ENCODE measurements around the gene IL13. TPM values are rescaled to one million over a fixed set of nuclear protein-coding genes. Genes with fewer than 3 reads are reported as not detected.

The IL13 gene
- total and polyA plus RNA-seq, 5 donors from 2014 or later, result 0.84 TPM; not detected in 4

DNA sequence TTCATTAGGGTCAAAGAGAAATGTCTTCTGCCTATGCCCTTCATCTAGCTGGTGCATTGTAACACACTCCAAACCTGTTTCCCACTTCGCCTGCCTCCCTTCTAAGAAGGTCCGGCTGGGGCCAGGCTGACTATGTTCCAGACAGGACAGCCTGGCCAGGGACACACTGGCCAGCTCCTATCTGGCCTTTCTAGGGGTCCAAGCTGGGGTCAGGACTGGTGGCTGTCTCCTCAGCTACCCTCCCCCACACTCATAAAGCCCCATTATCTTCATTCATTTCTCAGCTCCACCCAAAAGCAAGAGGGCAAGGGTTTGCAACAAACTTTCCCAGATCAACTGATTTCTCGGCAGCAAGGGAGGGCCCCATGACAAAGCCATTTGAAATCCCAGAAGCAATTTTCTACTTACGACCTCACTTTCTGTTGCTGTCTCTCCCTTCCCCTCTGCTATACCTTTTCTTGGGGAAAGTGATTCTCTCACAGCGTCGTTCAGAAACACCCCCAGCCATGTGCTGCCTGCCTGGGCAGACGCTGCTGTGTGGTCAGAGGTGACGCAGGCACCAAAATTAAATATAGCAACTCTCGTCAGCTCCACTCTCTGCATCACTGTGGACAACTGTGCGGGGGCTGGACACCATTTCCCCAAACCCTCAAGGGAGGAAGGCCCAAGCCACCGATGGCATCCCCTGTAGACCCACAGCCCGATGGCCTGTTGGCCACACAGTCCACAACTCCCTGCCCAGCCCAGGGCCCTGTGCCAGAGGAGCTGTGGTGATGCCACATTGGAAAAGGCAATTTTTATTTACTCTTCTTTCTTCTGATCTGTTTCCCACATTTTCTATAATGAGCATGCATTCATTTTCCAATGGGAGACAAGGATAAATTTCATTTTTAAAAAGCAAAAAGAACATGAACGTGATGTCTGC is 6.1 kb downstream of the IL13 start:
- Mint-ChIP-seq H3K27me3 (peaks cover 6% of the 10 kb centered on the region), H3K4me3 (no peak overlapping the region), H3K27ac (no peak overlapping the region), H3K36me3 (no peaks in the 10 kb centered on the region), H3K9me3 (no peaks in the 10 kb centered on the region), H3K4me1 (peaks cover 0 to 5% (median 1%) of the 10 kb centered on the region in 4 donors)
- peaks cover 7% of the 10 kb centered on the region for H3K4me1 ChIP-seq (ENCODE audit: control insufficient read depth, insufficient read depth, low read length, poor library complexity, severe bottlenecking)
- no peaks in the 10 kb centered on the region for H3K27me3 ChIP-seq (ENCODE audit: control insufficient read depth, insufficient read depth, low read length)
- no peak for ATAC-seq (ENCODE audit: low read depth in 2 of 2)
- H3K4me3 ChIP-seq (ENCODE audit: low read depth, low read length), result no peak overlapping the region
- DNase-seq, result no peak
- no peak overlapping the region for H3K27ac ChIP-seq (ENCODE audit: insufficient read depth, low read length, poor library complexity, severe bottlenecking)
- H3K9me3 ChIP-seq (ENCODE audit: control insufficient read depth in 2 of 2, low read length in 2 of 2), result no peaks in the 10 kb centered on the region
- H3K36me3 ChIP-seq (ENCODE audit: control insufficient read depth, insufficient read depth, low read length), result no peaks in the 10 kb centered on the region

DNA sequence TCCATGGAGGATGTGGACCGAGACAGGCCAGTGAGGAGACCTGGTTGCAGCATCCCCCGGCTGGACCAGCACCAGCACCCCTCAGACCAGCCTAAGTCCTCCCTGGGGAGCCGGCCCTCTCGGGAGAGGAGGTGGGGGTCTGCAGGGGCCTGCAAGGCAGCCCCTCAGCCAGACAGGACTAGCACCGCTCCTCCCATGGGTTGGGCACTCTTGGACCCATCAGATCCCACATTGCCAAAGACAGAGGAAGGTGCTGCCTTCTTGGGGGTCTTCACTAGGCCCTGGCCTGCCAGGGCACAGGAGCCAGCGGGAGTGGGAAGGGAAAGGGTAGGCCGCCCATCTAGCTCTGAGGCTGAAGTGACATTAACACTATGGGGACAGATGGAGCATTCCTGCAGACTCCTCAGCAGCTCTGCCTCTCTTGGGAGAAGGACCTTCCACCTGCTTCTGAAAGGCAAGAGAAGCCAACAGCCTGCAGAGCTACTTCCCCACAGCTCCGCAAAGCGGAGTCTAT is 6.8 kb downstream of the IL13 start:
- H3K4me3 Mint-ChIP-seq, result no peak overlapping the region
- Histone ChIP-seq H3K4me1 (ENCODE audit: control insufficient read depth, insufficient read depth, low read length, poor library complexity, severe bottlenecking) (peaks cover 7% of the 10 kb centered on the region), H3K4me3 (ENCODE audit: low read depth, low read length) (no peak overlapping the region), H3K27me3 (ENCODE audit: control insufficient read depth, insufficient read depth, low read length) (no peaks in the 10 kb centered on the region), H3K9me3 (ENCODE audit: control insufficient read depth in 2 of 2, low read length in 2 of 2) (no peaks in the 10 kb centered on the region), H3K27ac (ENCODE audit: insufficient read depth, low read length, poor library complexity, severe bottlenecking) (no peak overlapping the region), H3K36me3 (ENCODE audit: control insufficient read depth, insufficient read depth, low read length) (no peaks in the 10 kb centered on the region)
- H3K27ac Mint-ChIP-seq, result no peak overlapping the region
- H3K36me3 Mint-ChIP-seq, result no peaks in the 10 kb centered on the region
- peaks cover 0 to 5% (median 1%) of the 10 kb centered on the region in 4 donors for H3K4me1 Mint-ChIP-seq
- DNase-seq (no peak), ATAC-seq (ENCODE audit: low read depth in 2 of 2) (no peak)
- H3K9me3 Mint-ChIP-seq, result no peaks in the 10 kb centered on the region
- peaks cover 5% of the 10 kb centered on the region for H3K27me3 Mint-ChIP-seq

DNA sequence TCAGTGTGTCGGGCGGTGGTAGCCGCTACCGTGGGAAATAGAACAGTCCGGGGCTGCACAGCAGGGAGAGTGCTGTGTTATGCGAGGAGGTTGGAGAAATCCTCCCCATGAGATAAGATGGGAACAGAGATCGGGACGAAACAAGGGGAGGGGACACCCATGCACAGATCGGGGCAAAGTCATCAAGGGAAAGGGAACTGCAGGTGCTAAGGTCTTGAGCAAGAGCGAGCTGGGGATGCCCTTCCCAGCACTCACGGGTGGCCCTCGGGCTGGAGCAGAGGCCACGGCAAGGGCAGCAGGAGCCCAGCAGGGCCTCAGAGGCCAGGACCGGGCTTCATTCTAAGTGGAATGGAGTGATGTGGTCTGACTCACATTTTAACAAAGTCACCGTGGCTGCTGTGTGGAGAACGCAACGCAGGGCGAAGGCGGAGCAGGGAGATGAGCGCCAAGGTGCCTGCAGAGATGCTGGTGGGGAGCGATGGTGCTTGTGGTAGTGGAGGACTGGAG is 7.7 kb downstream of the IL13 start:
- Mint-ChIP-seq H3K36me3 (no peaks in the 10 kb centered on the region), H3K27me3 (peaks cover 7% of the 10 kb centered on the region), H3K4me3 (no peak overlapping the region), H3K9me3 (no peaks in the 10 kb centered on the region), H3K4me1 (peaks cover 0 to 5% (median 1%) of the 10 kb centered on the region in 4 donors), H3K27ac (no peak overlapping the region)
- Histone ChIP-seq H3K4me1 (ENCODE audit: control insufficient read depth, insufficient read depth, low read length, poor library complexity, severe bottlenecking) (peaks cover 7% of the 10 kb centered on the region), H3K27me3 (ENCODE audit: control insufficient read depth, insufficient read depth, low read length) (no peaks in the 10 kb centered on the region), H3K4me3 (ENCODE audit: low read depth, low read length) (no peak overlapping the region), H3K27ac (ENCODE audit: insufficient read depth, low read length, poor library complexity, severe bottlenecking) (no peak overlapping the region), H3K9me3 (ENCODE audit: control insufficient read depth in 2 of 2, low read length in 2 of 2) (no peaks in the 10 kb centered on the region), H3K36me3 (ENCODE audit: control insufficient read depth, insufficient read depth, low read length) (no peaks in the 10 kb centered on the region)
- no peak for DNase-seq
- no peak for ATAC-seq (ENCODE audit: low read depth in 2 of 2)

GRCh38 chr5:132666310-132667123 is 8.5 kb downstream of the IL13 start:
- DNase-seq (no peak), ATAC-seq (ENCODE audit: low read depth in 2 of 2) (no peak)
- Histone ChIP-seq H3K9me3 (ENCODE audit: control insufficient read depth in 2 of 2, low read length in 2 of 2) (no peaks in the 10 kb centered on the region), H3K27ac (ENCODE audit: insufficient read depth, low read length, poor library complexity, severe bottlenecking) (no peak overlapping the region), H3K4me3 (ENCODE audit: low read depth, low read length) (no peak overlapping the region), H3K4me1 (ENCODE audit: control insufficient read depth, insufficient read depth, low read length, poor library complexity, severe bottlenecking) (peaks cover 7% of the 10 kb centered on the region), H3K27me3 (ENCODE audit: control insufficient read depth, insufficient read depth, low read length) (no peaks in the 10 kb centered on the region), H3K36me3 (ENCODE audit: control insufficient read depth, insufficient read depth, low read length) (no peaks in the 10 kb centered on the region)
- Mint-ChIP-seq H3K36me3 (peaks cover 3% of the 10 kb centered on the region), H3K9me3 (no peaks in the 10 kb centered on the region), H3K4me1 (peaks cover 0 to 5% (median 1%) of the 10 kb centered on the region in 4 donors), H3K4me3 (no peak overlapping the region), H3K27me3 (peaks cover 10% of the 10 kb centered on the region), H3K27ac (no peak overlapping the region)

- Histone ChIP-seq H3K4me3 (ENCODE audit: low read depth, low read length) (no peak overlapping the region), H3K4me1 (ENCODE audit: control insufficient read depth, insufficient read depth, low read length, poor library complexity, severe bottlenecking) (peaks cover 7% of the 10 kb centered on the region), H3K36me3 (ENCODE audit: control insufficient read depth, insufficient read depth, low read length) (no peaks in the 10 kb centered on the region), H3K27me3 (ENCODE audit: control insufficient read depth, insufficient read depth, low read length) (no peaks in the 10 kb centered on the region), H3K27ac (ENCODE audit: insufficient read depth, low read length, poor library complexity, severe bottlenecking) (no peak overlapping the region), H3K9me3 (ENCODE audit: control insufficient read depth in 2 of 2, low read length in 2 of 2) (no peaks in the 10 kb centered on the region)
- no peaks in the 10 kb centered on the region for H3K9me3 Mint-ChIP-seq
- H3K27ac Mint-ChIP-seq, result no peak overlapping the region
- DNase-seq, result no peak
- no peak overlapping the region for H3K4me3 Mint-ChIP-seq
- ATAC-seq (ENCODE audit: low read depth in 2 of 2), result no peak
- peaks cover 0 to 5% (median 1%) of the 10 kb centered on the region in 4 donors for H3K4me1 Mint-ChIP-seq
- peaks cover 3% of the 10 kb centered on the region for H3K36me3 Mint-ChIP-seq
- peaks cover 10% of the 10 kb centered on the region for H3K27me3 Mint-ChIP-seq
Measured at GRCh38 chr5:132667309-132667708, 9.3 kb downstream of the IL13 start.

- H3K27ac ChIP-seq (ENCODE audit: insufficient read depth, low read length, poor library complexity, severe bottlenecking), result no peak overlapping the region
- Mint-ChIP-seq H3K4me3 (no peak overlapping the region), H3K9me3 (no peaks in the 10 kb centered on the region), H3K27ac (no peak overlapping the region), H3K27me3 (peaks cover 10% of the 10 kb centered on the region), H3K36me3 (peaks cover 3% of the 10 kb centered on the region), H3K4me1 (peaks cover 0 to 3% (median 1%) of the 10 kb centered on the region in 4 donors)
- H3K27me3 ChIP-seq (ENCODE audit: control insufficient read depth, insufficient read depth, low read length), result no peaks in the 10 kb centered on the region
- H3K36me3 ChIP-seq (ENCODE audit: control insufficient read depth, insufficient read depth, low read length), result no peaks in the 10 kb centered on the region
- H3K4me1 ChIP-seq (ENCODE audit: control insufficient read depth, insufficient read depth, low read length, poor library complexity, severe bottlenecking), result peaks cover 5% of the 10 kb centered on the region
- no peak overlapping the region for H3K4me3 ChIP-seq (ENCODE audit: low read depth, low read length)
- no peaks in the 10 kb centered on the region for H3K9me3 ChIP-seq (ENCODE audit: control insufficient read depth in 2 of 2, low read length in 2 of 2)
- no peak for ATAC-seq (ENCODE audit: low read depth in 2 of 2)
- DNase-seq, result no peak
Measured at GRCh38 chr5:132667761-132668705, 10.1 kb downstream of the IL13 start.
